Measurements from ENCODE around the gene C5orf52.

The C5orf52 gene

DNA sequence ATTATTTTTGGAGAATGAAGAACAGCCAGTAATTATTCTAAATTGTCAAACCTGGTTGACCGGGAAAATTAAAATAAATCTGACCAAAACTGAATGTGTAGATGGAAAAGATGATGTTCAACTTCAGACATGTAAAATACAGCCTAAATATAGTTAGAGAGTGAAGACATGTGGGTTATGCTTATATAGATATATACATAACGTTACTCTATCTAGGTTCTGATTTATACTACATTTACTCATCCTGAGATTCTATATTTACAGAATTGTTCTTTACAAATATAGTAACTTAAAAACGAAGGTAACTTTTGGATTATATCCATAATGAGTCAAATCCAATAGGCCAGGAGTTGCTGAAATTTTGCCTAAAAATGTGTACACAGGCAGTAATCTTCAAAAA is 39.1 kb downstream of the C5orf52 start:
- DNase-seq (ENCODE audit: low spot score), result no peak
- in situ Hi-C loops (cut with MboI; ENCODE audit: low sequenced_read_pairs, unreplicated experiment), result no loop called here
- TF ChIP-seq, protein P1, sequence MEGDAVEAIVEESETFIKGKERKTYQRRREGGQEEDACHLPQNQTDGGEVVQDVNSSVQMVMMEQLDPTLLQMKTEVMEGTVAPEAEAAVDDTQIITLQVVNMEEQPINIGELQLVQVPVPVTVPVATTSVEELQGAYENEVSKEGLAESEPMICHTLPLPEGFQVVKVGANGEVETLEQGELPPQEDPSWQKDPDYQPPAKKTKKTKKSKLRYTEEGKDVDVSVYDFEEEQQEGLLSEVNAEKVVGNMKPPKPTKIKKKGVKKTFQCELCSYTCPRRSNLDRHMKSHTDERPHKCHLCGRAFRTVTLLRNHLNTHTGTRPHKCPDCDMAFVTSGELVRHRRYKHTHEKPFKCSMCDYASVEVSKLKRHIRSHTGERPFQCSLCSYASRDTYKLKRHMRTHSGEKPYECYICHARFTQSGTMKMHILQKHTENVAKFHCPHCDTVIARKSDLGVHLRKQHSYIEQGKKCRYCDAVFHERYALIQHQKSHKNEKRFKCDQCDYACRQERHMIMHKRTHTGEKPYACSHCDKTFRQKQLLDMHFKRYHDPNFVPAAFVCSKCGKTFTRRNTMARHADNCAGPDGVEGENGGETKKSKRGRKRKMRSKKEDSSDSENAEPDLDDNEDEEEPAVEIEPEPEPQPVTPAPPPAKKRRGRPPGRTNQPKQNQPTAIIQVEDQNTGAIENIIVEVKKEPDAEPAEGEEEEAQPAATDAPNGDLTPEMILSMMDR (IDR thresholded peaks at IDR 0.05; ENCODE audit: borderline replicate concordance, control extremely low read depth, extremely low read depth, insufficient read depth, missing control alignments), result no peak

- TF ChIP-seq, protein P1 (IDR thresholded peaks at IDR 0.05; ENCODE audit: borderline replicate concordance, control extremely low read depth, extremely low read depth, insufficient read depth, missing control alignments), result no peak
- in situ Hi-C loops (cut with MboI; ENCODE audit: low sequenced_read_pairs, unreplicated experiment), result no loop called here
- no peak for DNase-seq (ENCODE audit: low spot score)
Measured at GRCh38 chr5:157710882-157711281, 39.5 kb downstream of the C5orf52 start.

- TF ChIP-seq, protein P1 (IDR thresholded peaks at IDR 0.05; ENCODE audit: borderline replicate concordance, control extremely low read depth, extremely low read depth, insufficient read depth, missing control alignments), result no peak
- DNase-seq (ENCODE audit: low spot score), result no peak
- in situ Hi-C loops (cut with MboI; ENCODE audit: low sequenced_read_pairs, unreplicated experiment), result no loop called here
Measured at GRCh38 chr5:157713830-157714595, 42.7 kb downstream of the C5orf52 start.

DNA sequence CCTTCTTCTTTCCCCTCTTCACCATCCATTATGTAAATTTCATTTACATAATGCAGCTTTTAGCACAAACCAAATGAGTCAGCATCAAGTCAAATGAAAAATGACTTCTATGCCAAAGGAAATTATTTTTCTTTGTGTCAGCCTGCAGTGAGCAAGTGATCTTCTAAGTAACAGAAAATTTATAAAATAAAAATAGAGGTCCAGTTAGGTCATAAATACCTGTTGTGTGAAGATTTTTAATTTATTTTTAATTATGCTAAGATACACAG is 43.2 kb downstream of the C5orf52 start:
- TF ChIP-seq, protein P1 (IDR thresholded peaks at IDR 0.05; ENCODE audit: borderline replicate concordance, control extremely low read depth, extremely low read depth, insufficient read depth, missing control alignments), result no peak
- in situ Hi-C loops (cut with MboI; ENCODE audit: low sequenced_read_pairs, unreplicated experiment), result no loop called here
- DNase-seq (ENCODE audit: low spot score), result no peak

GRCh38 chr5:157718519-157718918 is 47.2 kb downstream of the C5orf52 start:
- TF ChIP-seq, protein P1 (IDR thresholded peaks at IDR 0.05; ENCODE audit: borderline replicate concordance, control extremely low read depth, extremely low read depth, insufficient read depth, missing control alignments), result no peak
- DNase-seq (ENCODE audit: low spot score), result peak; percentile 50
- in situ Hi-C loops (cut with MboI; ENCODE audit: low sequenced_read_pairs, unreplicated experiment), result no loop called here

DNA sequence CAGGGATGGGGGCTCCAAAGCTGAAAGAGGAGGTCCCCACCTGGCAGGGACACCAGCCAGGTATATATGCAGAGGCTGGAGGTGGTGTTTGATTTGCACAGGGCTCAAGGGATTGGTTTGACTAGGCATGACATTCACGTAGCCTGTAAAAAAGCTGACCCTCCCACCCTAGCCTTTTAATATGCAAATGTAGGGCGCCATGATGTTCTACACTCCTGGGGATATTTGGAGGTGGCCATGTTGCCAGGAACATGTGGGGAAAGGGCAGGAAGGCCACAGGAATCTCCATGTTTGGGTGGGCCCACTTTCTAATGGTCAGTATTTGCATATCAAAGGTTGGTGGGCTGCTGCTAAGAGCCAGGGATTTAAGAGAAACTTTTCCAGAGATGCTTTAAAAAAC is 47.9 kb downstream of the C5orf52 start:
- in situ Hi-C loops (cut with MboI; ENCODE audit: low sequenced_read_pairs, unreplicated experiment), result no loop called here
- TF ChIP-seq, protein P1 (IDR thresholded peaks at IDR 0.05; ENCODE audit: borderline replicate concordance, control extremely low read depth, extremely low read depth, insufficient read depth, missing control alignments), result no peak
- no peak for DNase-seq (ENCODE audit: low spot score)

Data from GM13976 (cell line).